Measurements from ENCODE around the gene MINDY4B.
"Not testable (repeated sequence)": the region's sequence is repeated elsewhere in the genome, so short reads cannot be mapped to it uniquely, and the experiment has no call there.

The MINDY4B gene

GRCh38 chr3:150898046-150898754, 7.0 kb downstream of the MINDY4B start:
- DNase-seq (ENCODE audit: low spot score): no peak

GRCh38 chr3:150897592-150897991, 7.6 kb downstream of the MINDY4B start:
- DNase-seq (ENCODE audit: low spot score): no peak

- no peak for DNase-seq (ENCODE audit: low spot score)
Observed at GRCh38 chr3:150890831-150891230, 14.4 kb downstream of the MINDY4B start.

GRCh38 chr3:150890295-150890694, 14.9 kb downstream of the MINDY4B start:
- no peak for DNase-seq (ENCODE audit: low spot score)

- DNase-seq (ENCODE audit: low spot score): no peak
Observed at GRCh38 chr3:150889106-150889505, 16.1 kb downstream of the MINDY4B start.

- DNase-seq (ENCODE audit: low spot score): no peak
Observed at GRCh38 chr3:150887031-150887430, 18.2 kb downstream of the MINDY4B start.

DNA sequence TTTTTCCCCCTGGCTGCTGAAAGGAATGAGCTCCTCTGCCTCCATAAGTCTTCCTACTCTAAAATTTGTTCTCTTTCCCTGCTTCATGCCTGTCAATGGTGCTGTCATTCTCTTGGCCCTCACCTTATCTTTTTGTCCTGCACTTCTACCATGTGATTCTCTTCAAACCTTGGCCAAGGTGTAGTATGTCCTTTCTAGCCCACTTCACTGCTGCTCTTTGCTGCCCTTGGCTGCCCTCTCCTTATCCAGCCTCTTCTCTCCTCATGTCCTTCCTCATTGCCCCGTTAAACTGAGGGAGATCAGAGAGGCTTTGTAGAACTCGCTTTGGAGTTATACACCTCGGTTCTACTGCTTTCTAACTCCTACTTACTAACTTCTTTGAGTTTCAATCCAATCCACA, 19.7 kb downstream of the MINDY4B start:
- DNase-seq (ENCODE audit: low spot score): no peak

DNA sequence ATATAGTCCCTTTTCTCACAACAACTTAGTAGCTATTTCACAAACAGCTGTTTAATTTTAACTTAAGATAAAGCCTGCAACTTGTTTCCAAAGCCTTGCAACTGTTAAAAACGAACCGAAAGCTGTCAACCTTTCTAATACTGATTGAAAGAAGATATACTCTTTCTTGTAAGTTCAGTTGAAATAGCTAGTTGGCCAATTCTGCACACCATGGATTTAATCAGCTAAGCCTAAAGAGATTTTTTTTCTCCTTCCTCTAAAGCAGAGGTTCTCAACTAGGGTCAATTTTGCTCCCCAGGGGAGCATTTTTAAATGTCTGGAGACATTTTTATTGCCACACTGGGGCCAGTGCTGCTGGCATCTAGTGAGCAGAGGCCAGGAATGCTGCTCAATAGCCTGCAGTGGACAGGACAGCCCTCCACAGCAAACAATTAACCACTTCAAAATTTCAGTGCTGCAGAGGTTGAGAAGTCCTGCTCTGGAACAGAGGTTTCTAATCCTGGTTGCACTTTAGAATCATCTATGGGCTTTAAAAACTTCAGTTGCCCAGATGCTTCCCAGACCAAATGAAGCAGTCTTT, 26.2 kb downstream of the MINDY4B start:
- no peak for DNase-seq (ENCODE audit: low spot score)

DNA sequence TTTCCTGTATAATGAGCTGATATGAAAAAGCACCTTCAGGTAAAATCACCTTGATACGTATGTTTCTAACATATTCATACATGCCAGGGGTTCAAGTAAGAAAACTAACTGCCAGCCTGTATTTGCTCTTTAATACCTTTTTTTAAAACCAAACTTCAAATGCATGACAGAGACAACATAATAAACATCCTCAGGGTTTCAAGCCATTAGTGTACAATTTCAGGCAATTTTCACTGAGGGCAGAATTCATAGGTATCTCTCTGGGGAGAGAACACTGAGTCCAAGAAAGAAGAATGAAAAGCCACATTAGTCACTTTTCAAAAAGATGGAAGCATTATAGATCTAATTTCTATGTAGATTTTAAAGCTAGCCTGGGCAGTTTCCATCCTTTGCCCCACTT, 26.9 kb downstream of the MINDY4B start:
- no peak for DNase-seq (ENCODE audit: low spot score)

GRCh38 chr3:150877303-150877702, 27.9 kb downstream of the MINDY4B start:
- DNase-seq (ENCODE audit: low spot score): no peak

GRCh38 chr3:150876611-150877265, 28.5 kb downstream of the MINDY4B start:
- no peak for DNase-seq (ENCODE audit: low spot score)

GRCh38 chr3:150875548-150875947, 29.7 kb downstream of the MINDY4B start:
- no peak for DNase-seq (ENCODE audit: low spot score)

DNA sequence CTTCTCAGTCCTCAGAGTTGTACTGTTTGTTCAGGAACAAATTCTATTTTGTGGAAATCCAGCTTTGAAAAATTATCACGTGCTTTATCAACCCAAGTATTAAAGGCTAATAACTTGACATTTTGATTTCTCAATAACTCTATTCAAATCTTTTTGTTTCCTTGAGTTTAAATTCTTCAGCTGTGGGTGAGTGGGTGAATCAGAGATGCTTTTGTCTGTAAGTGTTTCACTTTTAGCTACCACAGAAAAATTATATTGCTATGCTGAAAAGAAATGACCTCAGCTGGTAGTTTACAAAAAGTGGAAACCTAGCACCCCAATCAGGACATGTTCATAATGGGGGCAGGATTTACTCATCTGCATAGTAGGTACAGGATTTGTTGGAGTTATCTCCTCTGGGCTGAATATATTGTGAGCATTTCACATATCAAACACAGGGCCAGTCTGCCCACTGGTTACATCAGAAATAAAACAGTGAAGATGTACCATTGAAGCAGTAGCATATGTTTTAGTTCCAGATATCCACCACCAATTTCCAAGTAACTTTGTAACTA, 30.5 kb downstream of the MINDY4B start:
- DNase-seq (ENCODE audit: low spot score): no peak

DNA sequence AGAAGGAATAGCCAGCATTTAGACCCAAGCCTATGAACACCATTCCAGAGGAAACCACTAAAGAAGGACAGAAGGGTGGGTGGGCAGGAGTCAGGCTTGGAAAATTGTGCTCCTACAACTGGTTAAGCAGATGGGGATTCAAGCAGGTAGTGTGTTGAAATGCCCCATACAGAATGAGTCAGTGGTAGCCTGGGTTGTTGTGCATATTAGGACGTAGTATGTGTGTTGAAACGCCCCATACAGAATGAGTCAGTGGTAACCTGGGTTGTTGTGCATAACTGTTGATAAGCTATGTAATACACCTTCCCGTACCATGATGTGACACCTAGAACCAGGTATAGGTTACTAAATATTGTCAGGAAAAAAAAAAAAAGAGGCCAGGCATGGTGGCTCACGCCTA, 34.0 kb downstream of the MINDY4B start:
- no peak for DNase-seq (ENCODE audit: low spot score)

DNA sequence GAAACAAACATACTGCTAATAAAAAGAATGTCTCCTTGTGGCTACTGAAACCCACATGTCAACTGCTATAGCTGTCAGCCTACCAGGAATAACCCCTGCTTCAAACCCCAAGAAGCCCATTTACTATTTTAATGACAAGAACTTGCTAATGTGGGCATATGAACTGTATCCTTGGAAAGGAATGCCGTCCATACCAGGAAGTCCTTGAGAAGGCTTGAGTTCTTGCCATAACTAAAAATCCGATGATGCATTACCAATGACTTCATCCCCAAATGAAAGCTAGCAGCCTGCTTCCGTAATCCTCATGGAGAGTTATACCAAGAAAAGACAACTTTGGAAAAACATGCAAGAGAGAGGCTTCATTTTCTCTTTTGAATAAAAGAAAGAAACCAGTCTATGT, 34.8 kb downstream of the MINDY4B start:
- DNase-seq (ENCODE audit: low spot score): no peak

GRCh38 chr3:150868282-150868681, 37.0 kb downstream of the MINDY4B start:
- DNase-seq (ENCODE audit: low spot score): no peak

DNA sequence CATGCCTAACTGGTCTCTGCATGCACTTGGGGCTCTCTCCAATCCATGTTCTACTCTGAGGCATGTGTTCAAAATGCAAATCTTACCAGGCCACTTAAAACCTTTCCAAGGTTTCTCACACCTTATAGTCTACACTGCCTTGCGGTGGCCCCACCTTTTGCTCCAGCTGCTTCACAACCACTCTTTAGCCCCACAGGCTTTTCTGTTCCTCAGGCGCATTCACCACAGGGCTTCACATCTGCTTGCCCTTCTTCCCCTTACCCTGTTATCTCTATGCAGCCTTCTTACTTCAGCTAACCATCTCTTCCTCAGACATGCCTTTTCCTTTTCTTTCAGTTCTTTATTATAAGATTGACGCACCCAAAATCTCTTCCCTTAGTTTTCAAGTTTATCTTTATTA, 37.8 kb downstream of the MINDY4B start:
- DNase-seq (ENCODE audit: low spot score): no peak

DNA sequence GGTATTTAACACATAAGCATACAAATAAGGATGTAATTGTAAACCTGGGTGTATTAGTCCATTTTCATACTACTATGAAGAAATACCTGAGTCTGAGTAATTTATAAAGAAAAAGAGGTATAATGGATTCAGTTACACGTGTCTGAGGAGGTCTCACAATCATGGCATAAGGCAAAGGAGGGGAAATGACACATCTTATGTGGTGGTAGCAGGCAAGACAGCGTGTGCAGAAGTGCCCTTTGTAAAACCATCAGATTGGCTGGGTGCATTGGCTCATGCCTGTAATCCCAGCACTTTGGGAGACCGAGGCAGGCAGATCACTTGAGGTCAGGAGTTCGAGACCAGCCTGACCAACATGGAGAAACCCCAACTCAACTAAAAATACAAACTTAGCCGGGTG, 41.3 kb downstream of the MINDY4B start:
- not testable (repeated sequence) for DNase-seq (ENCODE audit: low spot score)

GRCh38 chr3:150861851-150862250, 43.4 kb downstream of the MINDY4B start:
- DNase-seq (ENCODE audit: low spot score): no peak

GRCh38 chr3:150857936-150858335, 47.3 kb downstream of the MINDY4B start:
- DNase-seq (ENCODE audit: low spot score): not testable (repeated sequence)

DNA sequence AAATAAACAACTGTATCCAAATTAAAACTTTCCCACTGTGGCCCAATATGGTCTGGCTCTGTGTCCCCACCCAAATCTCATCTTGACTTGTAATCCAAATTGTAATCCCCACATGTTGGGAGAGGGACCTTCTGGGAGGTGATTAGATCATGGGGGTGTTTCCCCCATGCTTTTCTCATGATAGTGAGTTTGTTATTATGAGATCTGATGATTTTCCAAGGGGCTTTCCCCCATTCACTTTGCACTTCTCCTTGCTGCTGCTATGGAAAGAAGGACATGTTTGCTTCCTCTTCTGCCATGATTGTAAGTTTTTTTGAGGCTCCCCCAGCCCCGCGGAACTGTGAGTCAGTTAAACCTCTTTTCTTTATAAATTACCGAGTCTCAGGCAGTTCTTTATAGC, 55.0 kb downstream of the MINDY4B start:
- DNase-seq (ENCODE audit: low spot score): no peak

- no peak for DNase-seq (ENCODE audit: low spot score)
Observed at GRCh38 chr3:150848864-150849263, 56.4 kb downstream of the MINDY4B start.

DNA sequence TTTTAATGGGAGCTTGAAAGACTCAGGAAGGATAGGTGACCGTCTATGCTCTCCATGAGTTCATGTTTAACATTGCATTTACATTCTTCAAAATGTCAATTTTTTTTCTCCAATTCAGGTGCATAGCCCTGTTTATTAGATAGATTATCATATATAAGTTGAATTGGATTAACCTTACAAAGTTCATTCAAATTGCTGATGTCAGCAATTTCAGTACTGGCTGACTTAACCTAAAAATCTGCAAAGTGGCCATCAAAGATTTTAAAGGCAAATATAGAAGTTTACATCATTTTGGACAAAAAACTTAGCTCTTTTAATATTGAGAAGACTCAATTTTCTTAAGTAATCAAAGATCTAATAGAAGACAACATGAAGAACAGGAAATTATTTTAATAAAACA, 57.8 kb downstream of the MINDY4B start:
- DNase-seq (ENCODE audit: low spot score): no peak
